Measurements from ENCODE around the gene AMIGO3. TPM values are rescaled to one million over a fixed set of nuclear protein-coding genes. Genes with fewer than 3 reads are reported as not detected.

Gene AMIGO3
- total and polyA plus RNA-seq, 2 donors (not counting 1 experiment from before 2014, with no cell fraction given): 11.1 TPM; not detected in 1

DNA sequence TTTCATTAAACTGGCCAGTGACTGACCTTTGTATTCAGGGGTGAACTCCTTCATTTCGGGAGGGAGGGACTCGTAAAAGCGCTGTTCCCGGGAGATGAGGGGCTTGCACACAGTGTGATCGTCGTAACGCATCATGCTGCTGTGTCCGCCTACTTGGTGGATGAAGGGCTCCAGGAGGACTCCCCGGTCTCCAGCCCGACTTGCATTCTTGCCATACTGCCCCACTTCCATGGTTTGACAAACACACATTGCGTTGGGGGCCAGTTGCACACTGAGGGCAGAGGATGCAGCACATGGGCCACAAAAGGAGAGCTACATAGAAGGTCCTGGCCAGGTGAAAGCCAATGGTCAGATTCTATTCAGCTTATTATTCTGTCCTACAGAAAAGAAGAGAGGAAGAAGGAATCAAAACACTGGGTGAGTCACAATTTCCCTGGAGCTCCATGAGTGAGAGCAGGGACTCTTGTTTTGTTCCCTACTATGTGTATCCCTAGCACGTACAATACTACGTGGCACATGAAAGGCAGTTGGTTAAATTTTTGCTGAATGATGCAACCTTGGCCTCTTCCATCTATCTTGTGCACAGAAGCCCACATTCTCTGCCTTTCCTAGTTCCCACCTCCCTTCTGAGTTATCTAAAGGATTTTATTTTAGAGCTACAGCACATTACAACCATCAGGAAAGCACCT is 28.5 kb upstream of the AMIGO3 start:
- H3K4me1 Mint-ChIP-seq: peaks cover 2% of the 10 kb centered on the region
- H3K36me3 ChIP-seq (replicated peaks in 1 of 2; ENCODE audit: control extremely low read depth in 1 of 2, control insufficient read depth in 1 of 2, extremely low read depth in 1 of 2, insufficient read depth in 2 of 2, low read length in 1 of 2): peaks cover 4 to 42% of the 10 kb centered on the region in 2 experiments
- no peaks in the 10 kb centered on the region for H3K27me3 ChIP-seq (replicated peaks in 1 of 4; ENCODE audit: control extremely low read depth in 1 of 4, control insufficient read depth in 3 of 4, insufficient read depth in 4 of 4, low read length in 3 of 4)
- no peaks in the 10 kb centered on the region for H3K9me3 ChIP-seq (ENCODE audit: control extremely low read depth in 1 of 3, control insufficient read depth in 2 of 3, insufficient read depth in 1 of 3, low read length in 2 of 3)
- ChIA-PET POLR2A (no interaction called here), CTCF (no interaction called here)
- H3K4me1 ChIP-seq (ENCODE audit: control insufficient read depth in 2 of 2, insufficient read depth in 2 of 2, low read length in 2 of 2): no peaks in the 10 kb centered on the region
- peaks cover 78% of the 10 kb centered on the region for H3K79me2 ChIP-seq (ENCODE audit: control insufficient read depth, insufficient read depth, low read length)
- ATAC-seq (ENCODE audit: low read depth) (no peak), DNase-seq (no peak)
- no peak for TF ChIP-seq EZH2 (IDR thresholded peaks at IDR 0.05; ENCODE audit: borderline replicate concordance, insufficient read depth, low read depth, low read length, poor library complexity, severe bottlenecking)
- TF ChIP-seq, protein P1, sequence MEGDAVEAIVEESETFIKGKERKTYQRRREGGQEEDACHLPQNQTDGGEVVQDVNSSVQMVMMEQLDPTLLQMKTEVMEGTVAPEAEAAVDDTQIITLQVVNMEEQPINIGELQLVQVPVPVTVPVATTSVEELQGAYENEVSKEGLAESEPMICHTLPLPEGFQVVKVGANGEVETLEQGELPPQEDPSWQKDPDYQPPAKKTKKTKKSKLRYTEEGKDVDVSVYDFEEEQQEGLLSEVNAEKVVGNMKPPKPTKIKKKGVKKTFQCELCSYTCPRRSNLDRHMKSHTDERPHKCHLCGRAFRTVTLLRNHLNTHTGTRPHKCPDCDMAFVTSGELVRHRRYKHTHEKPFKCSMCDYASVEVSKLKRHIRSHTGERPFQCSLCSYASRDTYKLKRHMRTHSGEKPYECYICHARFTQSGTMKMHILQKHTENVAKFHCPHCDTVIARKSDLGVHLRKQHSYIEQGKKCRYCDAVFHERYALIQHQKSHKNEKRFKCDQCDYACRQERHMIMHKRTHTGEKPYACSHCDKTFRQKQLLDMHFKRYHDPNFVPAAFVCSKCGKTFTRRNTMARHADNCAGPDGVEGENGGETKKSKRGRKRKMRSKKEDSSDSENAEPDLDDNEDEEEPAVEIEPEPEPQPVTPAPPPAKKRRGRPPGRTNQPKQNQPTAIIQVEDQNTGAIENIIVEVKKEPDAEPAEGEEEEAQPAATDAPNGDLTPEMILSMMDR (IDR thresholded peaks at IDR 0.05): no peak
- H3K4me3 Mint-ChIP-seq: no peak overlapping the region
- 98% methylated on average over 10 of the region's 13 CpGs for WGBS (ENCODE audit: insufficient coverage)
- H3K27ac ChIP-seq (ENCODE audit: low read length in 2 of 2): no peak overlapping the region
- no peak overlapping the region for H3K27ac Mint-ChIP-seq
- no peak overlapping the region for H2AFZ ChIP-seq (ENCODE audit: insufficient read depth, low read depth, low read length, poor library complexity, severe bottlenecking)
- H4K20me1 ChIP-seq (ENCODE audit: control insufficient read depth, insufficient read depth, low read length, poor library complexity, severe bottlenecking): peaks cover 44% of the 10 kb centered on the region
- intact Hi-C loops (cut with micrococcal nuclease): no loop called here
- H3K9me3 Mint-ChIP-seq (ENCODE audit: insufficient read depth): no peaks in the 10 kb centered on the region
- H3K4me2 ChIP-seq (replicated peaks; ENCODE audit: low read depth, low read length, poor library complexity, severe bottlenecking): no peak overlapping the region
- no peak overlapping the region for H3K4me3 ChIP-seq (ENCODE audit: control extremely low read depth in 1 of 5, extremely low read depth in 1 of 5, insufficient read depth in 1 of 5, low read depth in 2 of 5, low read length in 4 of 5)
- no peaks in the 10 kb centered on the region for H3K27me3 Mint-ChIP-seq
- H3K9ac ChIP-seq (ENCODE audit: low read length): no peak overlapping the region

DNA sequence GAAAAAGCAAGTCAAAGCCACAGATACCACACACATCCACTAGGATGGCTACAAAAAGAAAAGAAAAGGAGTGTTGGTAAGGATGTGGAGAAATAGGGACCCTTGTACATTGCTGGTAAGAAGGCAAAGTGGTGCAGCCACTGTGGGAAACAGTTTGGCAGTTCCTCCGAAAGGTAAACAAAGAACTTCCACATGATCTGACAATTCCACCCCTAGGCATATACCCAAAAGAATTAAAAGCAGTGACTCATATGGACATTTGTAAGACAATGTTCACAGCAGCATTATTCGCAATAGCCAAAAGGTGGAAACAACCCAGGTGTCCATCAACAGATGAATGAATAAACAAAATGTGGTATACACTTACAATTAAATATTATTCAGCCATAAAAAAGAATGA is 26.5 kb upstream of the AMIGO3 start:
- H3K9me3 Mint-ChIP-seq (ENCODE audit: insufficient read depth): no peaks in the 10 kb centered on the region
- CTCF ChIA-PET: interaction anchor here (1.7 to 1.9 kb wide), 2 partner anchors 56 to 94 kb away, joined by 4 to 5 read pairs; partner anchors contain the start of gene INKA1
- Histone ChIP-seq H3K4me1 (ENCODE audit: control insufficient read depth in 2 of 2, insufficient read depth in 2 of 2, low read length in 2 of 2) (no peaks in the 10 kb centered on the region), H3K4me2 (replicated peaks; ENCODE audit: low read depth, low read length, poor library complexity, severe bottlenecking) (no peak overlapping the region), H3K9me3 (ENCODE audit: control extremely low read depth in 1 of 3, control insufficient read depth in 2 of 3, insufficient read depth in 1 of 3, low read length in 2 of 3) (no peaks in the 10 kb centered on the region), H3K79me2 (ENCODE audit: control insufficient read depth, insufficient read depth, low read length) (peaks cover 67% of the 10 kb centered on the region), H3K9ac (ENCODE audit: low read length) (no peak overlapping the region), H3K36me3 (replicated peaks in 1 of 2; ENCODE audit: control extremely low read depth in 1 of 2, control insufficient read depth in 1 of 2, extremely low read depth in 1 of 2, insufficient read depth in 2 of 2, low read length in 1 of 2) (peaks cover 0 to 48% of the 10 kb centered on the region in 2 experiments), H4K20me1 (ENCODE audit: control insufficient read depth, insufficient read depth, low read length, poor library complexity, severe bottlenecking) (peaks cover 42% of the 10 kb centered on the region), H3K4me3 (ENCODE audit: control extremely low read depth in 1 of 5, extremely low read depth in 1 of 5, insufficient read depth in 1 of 5, low read depth in 2 of 5, low read length in 4 of 5) (no peak overlapping the region), H2AFZ (ENCODE audit: insufficient read depth, low read depth, low read length, poor library complexity, severe bottlenecking) (no peak overlapping the region), H3K27ac (ENCODE audit: low read length in 2 of 2) (no peak overlapping the region), H3K27me3 (replicated peaks in 1 of 4; ENCODE audit: control extremely low read depth in 1 of 4, control insufficient read depth in 3 of 4, insufficient read depth in 4 of 4, low read length in 3 of 4) (no peaks in the 10 kb centered on the region)
- H3K27me3 Mint-ChIP-seq: no peaks in the 10 kb centered on the region
- no peak overlapping the region for H3K27ac Mint-ChIP-seq
- DNase-seq (no peak), ATAC-seq (ENCODE audit: low read depth) (no peak)
- WGBS (ENCODE audit: insufficient coverage): no CpG with 5 or more reads among the region's 2 CpGs
- POLR2A ChIA-PET: no interaction called here
- intact Hi-C loops (cut with micrococcal nuclease): no loop called here
- H3K4me1 Mint-ChIP-seq: peaks cover 1% of the 10 kb centered on the region
- H3K4me3 Mint-ChIP-seq: no peak overlapping the region
- TF ChIP-seq, protein P1 (IDR thresholded peaks at IDR 0.05): no peak
- TF ChIP-seq EZH2 (IDR thresholded peaks at IDR 0.05; ENCODE audit: borderline replicate concordance, insufficient read depth, low read depth, low read length, poor library complexity, severe bottlenecking): no peak

Data from B cell (primary cell).